ENCODE results near the gene TTC39C.
A peak's percentile ranks its signal among the peaks of the same experiment; 100 is the strongest.
"Not testable (repeated sequence)": the region's sequence is repeated elsewhere in the genome, so short reads cannot be mapped to it uniquely, and the experiment has no call there.

Gene TTC39C

GRCh38 chr18:24138789-24139616 is 124.4 kb downstream of the TTC39C start, which contains the start of gene CABYR:
CABYR (plus strand) TSS chr18:24139062; CDS start chr18:24143115, 4,053 bp downstream.
- no peak for DNase-seq

- no peak for DNase-seq
Observed at GRCh38 chr18:24140697-24141096, 126.1 kb downstream of the TTC39C start.

GRCh38 chr18:24142376-24142775 is 127.8 kb downstream of the TTC39C start:
- no peak for DNase-seq

GRCh38 chr18:24149591-24149990 is 135.0 kb downstream of the TTC39C start:
- not testable (repeated sequence) for DNase-seq

GRCh38 chr18:24153397-24153796 is 138.8 kb downstream of the TTC39C start:
- no peak for DNase-seq

- no peak for DNase-seq
Observed at GRCh38 chr18:24157855-24158254, 143.3 kb downstream of the TTC39C start.

GRCh38 chr18:24160086-24160485 is 145.5 kb downstream of the TTC39C start:
- no peak for DNase-seq

- no peak for DNase-seq
Observed at GRCh38 chr18:24161304-24161703, 146.8 kb downstream of the TTC39C start.

GRCh38 chr18:24168496-24168895 is 153.9 kb downstream of the TTC39C start:
- DNase-seq = no peak

- DNase-seq = no peak
Observed at GRCh38 chr18:24170360-24170759, 155.8 kb downstream of the TTC39C start.

GRCh38 chr18:24173997-24174396 is 159.4 kb downstream of the TTC39C start:
- no peak for DNase-seq

- peak; percentile 15 for DNase-seq
Observed at GRCh38 chr18:24176727-24177416, 162.3 kb downstream of the TTC39C start.

GRCh38 chr18:24177499-24178133 is 163.1 kb downstream of the TTC39C start:
- no peak for DNase-seq

GRCh38 chr18:24180048-24180447 is 165.5 kb downstream of the TTC39C start:
- no peak for DNase-seq

- no peak for DNase-seq
Observed at GRCh38 chr18:24181806-24182205, 167.3 kb downstream of the TTC39C start.

Data from GDM1 (cell line).